BJ (cell line): ENCODE data around the gene TMEM143. TPM values are rescaled to one million over a fixed set of nuclear protein-coding genes. Genes with fewer than 3 reads are reported as not detected.

ENCODE experiments used
- CTCF ChIA-PET: fragments of 350-600 bp; formaldehyde crosslinking; extraction: SDS; loops from one replicate; lab custom pipeline; 2021; ENCODE audit warnings: antibody characterized with exemption, inconsistent platforms; lab: Yijun Ruan, JAX
- POLR2A ChIA-PET: fragments of 300-600 bp; sonication (Branson Sonifier 250); formaldehyde crosslinking; extraction: SDS; loops from one replicate; lab custom pipeline; 2021; ENCODE audit warnings: antibody characterized with exemption; lab: Charles Lee
- DNase-seq: peaks from one replicate; pipeline ENCODE4 v3.0.0-alpha.2; 2011; ENCODE audit warnings: low read depth
- H3K27me3 ChIP-seq: 2 replicates; pipeline ENCODE4 v1.6.0; 2011; ENCODE audit warnings: low read length; ENCODE audit not compliant: control insufficient read depth, insufficient read depth
- H3K36me3 ChIP-seq: 2 replicates; pipeline ENCODE4 v1.5.1; 2011; ENCODE audit warnings: low read length; ENCODE audit not compliant: control insufficient read depth, insufficient read depth
- H3K4me3 ChIP-seq: 2 replicates; pipeline ENCODE4 v1.5.1; 2011; ENCODE audit warnings: low read depth, mild to moderate bottlenecking, control low read depth, low read length
- CTCF ChIP-seq: IDR thresholded peaks from 2 replicates; pipeline ENCODE4 v1.5.1; 2011; ENCODE audit warnings: low read depth, mild to moderate bottlenecking, control low read depth, inconsistent platforms, low read length, moderate library complexity; ENCODE audit not compliant: insufficient read depth
- polyA plus RNA-seq: library from polyadenylated mRNA; depleted of rRNA; stranded (reverse); fragments of >200 nt; gene quantifications from 2 replicates; pipeline ENCODE4 v1.2.3, GENCODE V29; 2011

TMEM143 gene
- polyA plus RNA-seq, 1 experiment, result 9.9 TPM

GRCh38 chr19:48303866-48304265 is 59.9 kb downstream of the TMEM143 start:
- H3K36me3 ChIP-seq, result no peaks in the 10 kb centered on the region
- H3K27me3 ChIP-seq, result peaks cover 5% of the 10 kb centered on the region
- ChIA-PET CTCF (no interaction called here), POLR2A (no interaction called here)
- no peak for TF ChIP-seq CTCF
- H3K4me3 ChIP-seq, result no peak overlapping the region
- no peak for DNase-seq

DNA sequence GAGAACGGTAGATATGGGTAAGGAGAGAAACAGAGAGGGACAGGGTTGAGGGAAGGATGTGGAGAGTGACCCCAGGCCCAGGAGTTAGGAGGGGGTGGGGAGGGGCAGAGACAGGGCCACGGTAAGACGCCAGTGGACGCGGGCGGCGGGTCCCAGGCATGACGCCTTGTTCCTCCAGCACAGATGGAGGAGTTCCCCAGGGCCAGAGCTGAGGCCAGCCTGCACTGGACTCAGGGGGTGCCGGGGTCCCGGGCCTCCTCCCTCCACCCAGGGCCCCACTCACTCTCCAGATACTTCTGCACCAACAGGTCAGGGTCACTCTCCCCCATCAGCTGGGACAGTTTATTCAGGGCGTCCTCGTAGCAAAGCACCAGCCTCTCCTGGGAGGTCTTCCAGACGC is 60.4 kb downstream of the TMEM143 start:
- POLR2A ChIA-PET, result no interaction called here
- DNase-seq, result no peak
- CTCF ChIA-PET, result no interaction called here
- H3K4me3 ChIP-seq, result no peak overlapping the region
- H3K27me3 ChIP-seq, result peaks cover 5% of the 10 kb centered on the region
- no peaks in the 10 kb centered on the region for H3K36me3 ChIP-seq
- TF ChIP-seq CTCF, result no peak

- Histone ChIP-seq H3K4me3 (no peak overlapping the region), H3K36me3 (no peaks in the 10 kb centered on the region), H3K27me3 (peaks cover 5% of the 10 kb centered on the region)
- POLR2A ChIA-PET, result no interaction called here
- no peak for DNase-seq
- TF ChIP-seq CTCF, result no peak
- CTCF ChIA-PET, result interaction anchor here (0.6 to 0.7 kb wide), 2 partner anchors 10 to 56 kb away, joined by 3 read pairs; no protein-coding TSS in a partner anchor
These were observed 61.2 kb downstream of the TMEM143 start for GRCh38 chr19:48302600-48302959.

GRCh38 chr19:48301886-48302599 is 61.7 kb downstream of the TMEM143 start:
- H3K27me3 ChIP-seq, result peaks cover 5% of the 10 kb centered on the region
- POLR2A ChIA-PET, result no interaction called here
- H3K4me3 ChIP-seq, result no peak overlapping the region
- no peak for DNase-seq
- no peak for TF ChIP-seq CTCF
- no peaks in the 10 kb centered on the region for H3K36me3 ChIP-seq
- CTCF ChIA-PET, result interaction anchor here (0.6 to 0.7 kb wide), 2 partner anchors 9 to 56 kb away, joined by 3 read pairs; no protein-coding TSS in a partner anchor

GRCh38 chr19:48297975-48298374 is 65.8 kb downstream of the TMEM143 start:
- peaks cover 3% of the 10 kb centered on the region; the same call in 1 of the 2 replicates for H3K27me3 ChIP-seq
- ChIA-PET POLR2A (no interaction called here), CTCF (interaction anchor here (0.9 to 2.0 kb wide), 3 partner anchors 11 to 31 kb away, joined by 3 to 10 read pairs (median 4); no protein-coding TSS in a partner anchor)
- H3K36me3 ChIP-seq, result no peaks in the 10 kb centered on the region
- TF ChIP-seq CTCF, result no peak
- DNase-seq, result no peak
- no peak overlapping the region for H3K4me3 ChIP-seq
